Right lobe of liver (tissue), 6 donors: ENCODE measurements around the gene CACNB4. TPM values are rescaled to one million over a fixed set of nuclear protein-coding genes. Genes with fewer than 3 reads are reported as not detected.

ENCODE experiments used
- ATAC-seq, 4 donors: fragments of 200-7000 bp; cut with Tn5 transposase; one replicate each; pipeline ENCODE4 v1.9.1; 2020; ENCODE audit warnings: mild to moderate bottlenecking in 4 of 4, moderate library complexity in 4 of 4
- DNase-seq, 3 donors: peaks; one replicate each; pipeline ENCODE4 v3.0.0-alpha.2; 2020
- H3K27ac ChIP-seq, 3 donors: fragments of 200-600 bp; one replicate each; pipeline ENCODE4 v1.8.0; 2022
- H3K27me3 ChIP-seq, 2 donors: fragments of 200-600 bp; one replicate each; pipeline ENCODE4 v1.8.0; 2022
- H3K36me3 ChIP-seq, 4 donors: fragments of 200-600 bp; sonication (generic) in 1 of 4; one replicate each; pipeline versions ENCODE4 v1.5.1 to v1.8.0; 2017 to 2022; ENCODE audit warnings: control low read depth in 1 of 4
- H3K4me1 ChIP-seq, 4 donors: fragments of 200-600 bp; sonication (generic) in 1 of 4; one replicate each; pipeline versions ENCODE4 v1.5.1 to v1.8.0; 2017 to 2022; ENCODE audit warnings: control low read depth in 1 of 4
- H3K4me3 ChIP-seq, 3 donors: fragments of 200-600 bp; one replicate each; pipeline ENCODE4 v1.8.0; 2022
- H3K9me3 ChIP-seq, 4 donors: fragments of 200-600 bp; sonication (generic) in 1 of 4; one replicate each; pipeline versions ENCODE4 v1.5.1 to v1.8.0; 2017 to 2022; ENCODE audit warnings: control low read depth in 1 of 4
- CTCF ChIP-seq, 4 donors: fragments of 200-600 bp in 3 of 4; fragments of 450-650 bp in 1 of 4; IDR thresholded peaks; one replicate each; pipeline versions ENCODE4 v1.5.1 to v1.8.0; 2016 to 2022; ENCODE audit warnings: antibody characterized with exemption in 4 of 4, mild to moderate bottlenecking in 2 of 4
- POLR2A ChIP-seq: fragments of 450-650 bp; IDR thresholded peaks from one replicate; pipeline ENCODE4 v1.6.1; 2017; ENCODE audit warnings: antibody characterized with exemption, mild to moderate bottlenecking
- WGBS: methylation state at CpG from one replicate; pipeline ENCODE4 v1.1.6; 2018; ENCODE audit warnings: low coverage, low lambda C conversion rate; ENCODE audit not compliant: insufficient coverage; ENCODE audit errors: missing lambda C conversion rate; 5-methylcytosine and 5-hydroxymethylcytosine counted together
- intact Hi-C, 2 donors: fragments of 100-400 bp; cut with DNase I; formaldehyde crosslinking; loops; one replicate each; pipeline versions ENCODE4 v1.11.2 to v1.14.1; 2022
- small RNA-seq, 2 experiments: library from RNA; depleted of rRNA; stranded (forward); fragments of <200 nt; gene quantifications; one replicate each; pipeline ENCODE3, GENCODE V24; 2016
- total RNA-seq, 6 experiments: library from RNA; depleted of rRNA in 2 of 6; stranded (reverse); fragments of >200 nt in 2 of 6; fragmentation: NEBNext Ultra II Directional in 3 of 6; extraction: Animal tissue kit (Norgen Biotek cat#: 25700) in 3 of 6; gene quantifications; one replicate each; pipeline versions ENCODE4 v1.1.0 to v1.2.4, GENCODE V29; 2016 to 2023
- donor health status: DM: no; HTN: yes; CAD: no.
- donor health status: DM: no; HTN: no; CAD: no.
- donor health status: DM: no; HTN: no; CAD: no.
- donor health status: DM: no; HTN: yes; CAD: no.
- donor health status: DM: no; HTN: yes; CAD: no.

CACNB4 gene
- total RNA-seq, 6 experiments from 2014 or later = 0.06 to 0.49 (median 0.25) TPM

- Histone ChIP-seq H3K27me3 (no peaks in the 10 kb centered on the region), H3K36me3 (no peaks in the 10 kb centered on the region), H3K4me1 (no peaks in the 10 kb centered on the region), H3K4me3 (no peak overlapping the region), H3K27ac (no peak overlapping the region), H3K9me3 (no peaks in the 10 kb centered on the region)
- ATAC-seq (no peak), DNase-seq (no peak)
- intact Hi-C loops = no loop called here
- no peak for TF ChIP-seq CTCF (IDR thresholded peaks at IDR 0.05)
- no peak for TF ChIP-seq POLR2A
- WGBS = 90% methylated on average over 4 of the region's 4 CpGs
Measured at GRCh38 chr2:151789055-151789834, 309.6 kb downstream of the CACNB4 start.

- ATAC-seq (no peak), DNase-seq (no peak)
- 100% methylated on average over 1 of the region's 1 CpG for WGBS
- Histone ChIP-seq H3K27ac (no peak overlapping the region), H3K36me3 (peaks cover 0 to 4% (median 0%) of the 10 kb centered on the region in 4 donors), H3K27me3 (no peaks in the 10 kb centered on the region), H3K4me3 (no peak overlapping the region), H3K9me3 (no peaks in the 10 kb centered on the region), H3K4me1 (no peaks in the 10 kb centered on the region)
- TF ChIP-seq POLR2A (no peak), CTCF (IDR thresholded peaks at IDR 0.05) (no peak)
- intact Hi-C loops = no loop called here
Measured at GRCh38 chr2:151786483-151786882, 312.4 kb downstream of the CACNB4 start.

GRCh38 chr2:151786077-151786476, 312.8 kb downstream of the CACNB4 start:
- H3K27ac ChIP-seq = no peak overlapping the region
- TF ChIP-seq POLR2A (no peak), CTCF (IDR thresholded peaks at IDR 0.05) (no peak)
- no peaks in the 10 kb centered on the region for H3K27me3 ChIP-seq
- no peaks in the 10 kb centered on the region for H3K4me1 ChIP-seq
- DNase-seq = no peak
- intact Hi-C loops = no loop called here
- H3K4me3 ChIP-seq = no peak overlapping the region
- peaks cover 0 to 8% (median 0%) of the 10 kb centered on the region in 4 donors for H3K36me3 ChIP-seq
- ATAC-seq = no peak
- WGBS = 98% methylated on average over 5 of the region's 5 CpGs
- no peaks in the 10 kb centered on the region for H3K9me3 ChIP-seq

- Histone ChIP-seq H3K27me3 (no peaks in the 10 kb centered on the region), H3K36me3 (peaks cover 0 to 8% (median 0%) of the 10 kb centered on the region in 4 donors), H3K4me1 (no peaks in the 10 kb centered on the region), H3K27ac (no peak overlapping the region), H3K4me3 (no peak overlapping the region), H3K9me3 (no peaks in the 10 kb centered on the region)
- no peak for TF ChIP-seq POLR2A
- no peak for TF ChIP-seq CTCF (IDR thresholded peaks at IDR 0.05)
- WGBS = 93% methylated on average over 2 of the region's 2 CpGs
- DNase-seq (no peak), ATAC-seq (no peak)
- intact Hi-C loops = no loop called here
Measured at GRCh38 chr2:151783133-151783520, 315.7 kb downstream of the CACNB4 start.

Small RNAs within 50 kb of the gene (small RNA-seq; reads per million reads assigned to genes)
- 0 to 0.10 reads per million in 2 experiments for gene RPL30P2

Other genes starting within 250 kb of the CACNB4 start
- gene STAM2, start 76.7 kb upstream of the CACNB4 start, total RNA-seq = 10 to 100 TPM; 12.1 to 18.6 (median 14.2) TPM
- gene FMNL2, start 236.1 kb upstream of the CACNB4 start, total RNA-seq = 10 to 100 TPM in 2 of 6 experiments, 1 to 10 TPM in 4; 3.5 to 12.1 (median 7.1) TPM